Measurements from ENCODE around the gene P2RY8. TPM values are rescaled to one million over a fixed set of nuclear protein-coding genes. Genes with fewer than 3 reads are reported as not detected.
A peak's percentile ranks its signal among the peaks of the same experiment; 100 is the strongest.

P2RY8 gene
- total and polyA plus RNA-seq, 10 of the 15 experiments (the other 5 are each of a cell fraction or from before 2014, with no cell fraction given): 2.0 to 64.4 (median 36.5) TPM

- no peak for TF ChIP-seq ZNF217 (IDR thresholded peaks at IDR 0.05)
- TF ChIP-seq, protein P1, sequence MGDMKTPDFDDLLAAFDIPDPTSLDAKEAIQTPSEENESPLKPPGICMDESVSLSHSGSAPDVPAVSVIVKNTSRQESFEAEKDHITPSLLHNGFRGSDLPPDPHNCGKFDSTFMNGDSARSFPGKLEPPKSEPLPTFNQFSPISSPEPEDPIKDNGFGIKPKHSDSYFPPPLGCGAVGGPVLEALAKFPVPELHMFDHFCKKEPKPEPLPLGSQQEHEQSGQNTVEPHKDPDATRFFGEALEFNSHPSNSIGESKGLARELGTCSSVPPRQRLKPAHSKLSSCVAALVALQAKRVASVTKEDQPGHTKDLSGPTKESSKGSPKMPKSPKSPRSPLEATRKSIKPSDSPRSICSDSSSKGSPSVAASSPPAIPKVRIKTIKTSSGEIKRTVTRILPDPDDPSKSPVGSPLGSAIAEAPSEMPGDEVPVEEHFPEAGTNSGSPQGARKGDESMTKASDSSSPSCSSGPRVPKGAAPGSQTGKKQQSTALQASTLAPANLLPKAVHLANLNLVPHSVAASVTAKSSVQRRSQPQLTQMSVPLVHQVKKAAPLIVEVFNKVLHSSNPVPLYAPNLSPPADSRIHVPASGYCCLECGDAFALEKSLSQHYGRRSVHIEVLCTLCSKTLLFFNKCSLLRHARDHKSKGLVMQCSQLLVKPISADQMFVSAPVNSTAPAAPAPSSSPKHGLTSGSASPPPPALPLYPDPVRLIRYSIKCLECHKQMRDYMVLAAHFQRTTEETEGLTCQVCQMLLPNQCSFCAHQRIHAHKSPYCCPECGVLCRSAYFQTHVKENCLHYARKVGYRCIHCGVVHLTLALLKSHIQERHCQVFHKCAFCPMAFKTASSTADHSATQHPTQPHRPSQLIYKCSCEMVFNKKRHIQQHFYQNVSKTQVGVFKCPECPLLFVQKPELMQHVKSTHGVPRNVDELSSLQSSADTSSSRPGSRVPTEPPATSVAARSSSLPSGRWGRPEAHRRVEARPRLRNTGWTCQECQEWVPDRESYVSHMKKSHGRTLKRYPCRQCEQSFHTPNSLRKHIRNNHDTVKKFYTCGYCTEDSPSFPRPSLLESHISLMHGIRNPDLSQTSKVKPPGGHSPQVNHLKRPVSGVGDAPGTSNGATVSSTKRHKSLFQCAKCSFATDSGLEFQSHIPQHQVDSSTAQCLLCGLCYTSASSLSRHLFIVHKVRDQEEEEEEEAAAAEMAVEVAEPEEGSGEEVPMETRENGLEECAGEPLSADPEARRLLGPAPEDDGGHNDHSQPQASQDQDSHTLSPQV (IDR thresholded peaks at IDR 0.05): peak; percentile 87; the same call in 1 of the 2 replicates
- TF ChIP-seq NFXL1 (IDR thresholded peaks at IDR 0.05; ENCODE audit: borderline replicate concordance): no peak
- TF ChIP-seq PBX3 (IDR thresholded peaks at IDR 0.05; ENCODE audit: insufficient replicate concordance, low read depth, low read length): peak; percentile 72
- TF ChIP-seq RELA (IDR thresholded peaks at IDR 0.05; ENCODE audit: borderline replicate concordance, partially characterized antibody): no peak
- peak; percentile 98 for TF ChIP-seq SPI1 (IDR thresholded peaks at IDR 0.05; ENCODE audit: borderline replicate concordance, insufficient read depth, low read depth, low read length)
- TF ChIP-seq BMI1 (IDR thresholded peaks at IDR 0.05; ENCODE audit: borderline replicate concordance): peak; percentile 46; the same call in 1 of the 2 replicates
- TF ChIP-seq CHD1 (IDR thresholded peaks at IDR 0.05; ENCODE audit: low read depth, low read length): no peak
- peak; percentile 98 for TF ChIP-seq TBL1XR1 (IDR thresholded peaks at IDR 0.05; ENCODE audit: low read depth, low read length)
- TF ChIP-seq MTA2 (IDR thresholded peaks at IDR 0.05; ENCODE audit: low read depth): peak; percentile 88
- TF ChIP-seq SIX5 (IDR thresholded peaks at IDR 0.05; ENCODE audit: low read depth, low read length, severe bottlenecking): no peak
- TF ChIP-seq SMC3 (IDR thresholded peaks at IDR 0.05; ENCODE audit: borderline replicate concordance, low read length): no peak; the same call in 1 of the 2 replicates
- peak; percentile 75 for TF ChIP-seq ZBTB11 (CRISPR knock-in tag; IDR thresholded peaks at IDR 0.05)
- TF ChIP-seq EGR1 (IDR thresholded peaks at IDR 0.05; ENCODE audit: borderline replicate concordance in 1 of 2, low read depth in 2 of 2, low read length in 2 of 2): peak in 1 of 2 experiments; percentile 64; a peak in 1 of 3 replicates
- TF ChIP-seq ZNF24 (IDR thresholded peaks at IDR 0.05): peak; percentile 47
- TF ChIP-seq POLR2A (IDR thresholded peaks at IDR 0.05; ENCODE audit: low read depth, low read length): peak; percentile 48
Observed at GRCh38 chrX:1521459-1521956, 15.5 kb downstream of the P2RY8 start (continued).
